Ammon's horn (tissue), 1 donor: Measurements from ENCODE around the gene WBP2NL.
A peak's percentile ranks its signal among the peaks of the same experiment; 100 is the strongest.
"Not testable (repeated sequence)": the region's sequence is repeated elsewhere in the genome, so short reads cannot be mapped to it uniquely, and the experiment has no call there.

ENCODE experiments used
- DNase-seq: peaks from one replicate; pipeline ENCODE4 v3.0.0-alpha.2; 2016; ENCODE audit warnings: low spot score

WBP2NL gene

GRCh38 chr22:42033263-42034181, 34.9 kb downstream of the WBP2NL start:
- no peak for DNase-seq

- DNase-seq: no peak
Observed at GRCh38 chr22:42035256-42035655, 36.7 kb downstream of the WBP2NL start.

GRCh38 chr22:42039271-42039670, 40.7 kb downstream of the WBP2NL start:
- no peak for DNase-seq

- no peak for DNase-seq
Observed at GRCh38 chr22:42041784-42042183, 43.2 kb downstream of the WBP2NL start.

- DNase-seq: no peak
Observed at GRCh38 chr22:42050641-42051180, 52.1 kb downstream of the WBP2NL start.

- no peak for DNase-seq
Observed at GRCh38 chr22:42052765-42053164, 54.2 kb downstream of the WBP2NL start.

GRCh38 chr22:42056757-42057511, 58.3 kb downstream of the WBP2NL start:
- DNase-seq: no peak

- DNase-seq: no peak
Observed at GRCh38 chr22:42060489-42060888, 61.9 kb downstream of the WBP2NL start.

GRCh38 chr22:42061041-42061440, 62.5 kb downstream of the WBP2NL start:
- DNase-seq: no peak

GRCh38 chr22:42062506-42063170, 64.0 kb downstream of the WBP2NL start:
- DNase-seq: no peak

- DNase-seq: no peak
Observed at GRCh38 chr22:42064629-42065028, 66.0 kb downstream of the WBP2NL start.

- no peak for DNase-seq
Observed at GRCh38 chr22:42065438-42066125, 67.0 kb downstream of the WBP2NL start.

- DNase-seq: no peak
Observed at GRCh38 chr22:42066126-42066761, 67.7 kb downstream of the WBP2NL start.

GRCh38 chr22:42066937-42067336, 68.3 kb downstream of the WBP2NL start:
- no peak for DNase-seq

- no peak for DNase-seq
Observed at GRCh38 chr22:42067671-42068251, 69.2 kb downstream of the WBP2NL start.

- DNase-seq: no peak
Observed at GRCh38 chr22:42068291-42068690, 69.7 kb downstream of the WBP2NL start.

- peak; percentile 63 for DNase-seq
Observed at GRCh38 chr22:42069801-42070516, 71.4 kb downstream of the WBP2NL start.

GRCh38 chr22:42070517-42071422, 72.2 kb downstream of the WBP2NL start, which contains the start of gene NAGA:
Gene NAGA (minus strand): TSS chr22:42070812. CDS start chr22:42070297, 515 bp downstream.
- peak; percentile 98 for DNase-seq

GRCh38 chr22:42071508-42071907, 72.9 kb downstream of the WBP2NL start:
- not testable (repeated sequence) for DNase-seq
